ENCODE results near the gene PARVB. TPM values are rescaled to one million over a fixed set of nuclear protein-coding genes. Genes with fewer than 3 reads are reported as not detected.

PARVB gene
- polyA plus RNA-seq, 1 donor (not counting 4 experiments of a cell fraction or from before 2014, with no cell fraction given) = 10.5 TPM

DNA sequence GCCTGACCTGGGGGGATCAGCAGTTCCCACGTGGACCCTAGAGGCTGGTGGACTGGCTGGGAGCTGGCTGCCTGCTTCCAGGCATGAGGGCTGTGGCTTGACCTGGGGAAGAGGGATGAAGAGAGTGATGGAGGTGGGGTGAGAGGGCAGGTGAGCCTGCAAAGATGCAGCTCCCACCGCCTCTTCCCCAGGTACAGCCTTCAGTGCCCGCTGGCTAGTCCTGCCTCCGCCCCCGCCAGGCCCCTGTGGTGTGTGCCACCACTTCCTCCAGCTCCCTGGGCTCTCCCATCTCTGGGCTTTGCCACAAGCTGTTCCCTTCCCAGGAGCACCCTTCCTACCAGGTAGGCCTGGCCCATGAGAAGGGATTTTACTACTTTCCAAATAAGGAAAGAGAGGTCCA is 175.8 kb downstream of the PARVB start:
- no peaks in the 10 kb centered on the region for H3K36me3 ChIP-seq (ENCODE audit: control insufficient read depth in 2 of 2, extremely low read depth in 1 of 2, insufficient read depth in 2 of 2, low read length in 2 of 2)
- no peak overlapping the region for H3K9ac ChIP-seq (ENCODE audit: control insufficient read depth, extremely low read depth, insufficient read depth, low read length)
- no peak overlapping the region for H3K27ac ChIP-seq (ENCODE audit: control insufficient read depth, insufficient read depth, low read length)
- H3K4me2 ChIP-seq (ENCODE audit: control insufficient read depth, extremely low read depth, insufficient read depth, low read depth, low read length) = no peak overlapping the region
- H3K4me1 ChIP-seq (ENCODE audit: control insufficient read depth, extremely low read depth, insufficient read depth, low read length) = no peaks in the 10 kb centered on the region
- H3K27me3 ChIP-seq (ENCODE audit: control insufficient read depth, extremely low read depth, insufficient read depth, low read length) = peaks cover 27% of the 10 kb centered on the region
- TF ChIP-seq EZH2 (IDR thresholded peaks at IDR 0.05; ENCODE audit: low read length) = no peak
- TF ChIP-seq, protein P1, sequence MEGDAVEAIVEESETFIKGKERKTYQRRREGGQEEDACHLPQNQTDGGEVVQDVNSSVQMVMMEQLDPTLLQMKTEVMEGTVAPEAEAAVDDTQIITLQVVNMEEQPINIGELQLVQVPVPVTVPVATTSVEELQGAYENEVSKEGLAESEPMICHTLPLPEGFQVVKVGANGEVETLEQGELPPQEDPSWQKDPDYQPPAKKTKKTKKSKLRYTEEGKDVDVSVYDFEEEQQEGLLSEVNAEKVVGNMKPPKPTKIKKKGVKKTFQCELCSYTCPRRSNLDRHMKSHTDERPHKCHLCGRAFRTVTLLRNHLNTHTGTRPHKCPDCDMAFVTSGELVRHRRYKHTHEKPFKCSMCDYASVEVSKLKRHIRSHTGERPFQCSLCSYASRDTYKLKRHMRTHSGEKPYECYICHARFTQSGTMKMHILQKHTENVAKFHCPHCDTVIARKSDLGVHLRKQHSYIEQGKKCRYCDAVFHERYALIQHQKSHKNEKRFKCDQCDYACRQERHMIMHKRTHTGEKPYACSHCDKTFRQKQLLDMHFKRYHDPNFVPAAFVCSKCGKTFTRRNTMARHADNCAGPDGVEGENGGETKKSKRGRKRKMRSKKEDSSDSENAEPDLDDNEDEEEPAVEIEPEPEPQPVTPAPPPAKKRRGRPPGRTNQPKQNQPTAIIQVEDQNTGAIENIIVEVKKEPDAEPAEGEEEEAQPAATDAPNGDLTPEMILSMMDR (optimal IDR thresholded peaks at IDR 0.05 in 1 of 3, IDR thresholded peaks at IDR 0.05 in 1 of 3, conservative IDR thresholded peaks at IDR 0.05 in 1 of 3; ENCODE audit: extremely low read depth in 1 of 3, insufficient read depth in 2 of 3, low read length in 3 of 3) = no peak
- no peaks in the 10 kb centered on the region for H4K20me1 ChIP-seq (ENCODE audit: control insufficient read depth, extremely low read depth, insufficient read depth, low read length)
- no peaks in the 10 kb centered on the region for H3K79me2 ChIP-seq (ENCODE audit: control insufficient read depth, insufficient read depth, low read length)
- dilution Hi-C loops (cut with MboI; ENCODE audit: extremely low pct_ligation_motif_present, low sequenced_read_pairs) = no loop called here
- no peaks in the 10 kb centered on the region for H3K9me3 ChIP-seq (ENCODE audit: control insufficient read depth, low read depth, low read length)
- FAIRE-seq = no peak
- no peak overlapping the region for H2AFZ ChIP-seq (ENCODE audit: control insufficient read depth, low read length)
- no peak for DNase-seq (ENCODE audit: low read depth, low spot score)
- H3K4me3 ChIP-seq (ENCODE audit: control insufficient read depth in 2 of 3, extremely low read depth in 1 of 3, insufficient read depth in 2 of 3, low read depth in 1 of 3, low read length in 3 of 3) = no peak overlapping the region
- H3K9me1 ChIP-seq (ENCODE audit: control insufficient read depth, extremely low read depth, insufficient read depth, low read length) = no peaks in the 10 kb centered on the region

DNA sequence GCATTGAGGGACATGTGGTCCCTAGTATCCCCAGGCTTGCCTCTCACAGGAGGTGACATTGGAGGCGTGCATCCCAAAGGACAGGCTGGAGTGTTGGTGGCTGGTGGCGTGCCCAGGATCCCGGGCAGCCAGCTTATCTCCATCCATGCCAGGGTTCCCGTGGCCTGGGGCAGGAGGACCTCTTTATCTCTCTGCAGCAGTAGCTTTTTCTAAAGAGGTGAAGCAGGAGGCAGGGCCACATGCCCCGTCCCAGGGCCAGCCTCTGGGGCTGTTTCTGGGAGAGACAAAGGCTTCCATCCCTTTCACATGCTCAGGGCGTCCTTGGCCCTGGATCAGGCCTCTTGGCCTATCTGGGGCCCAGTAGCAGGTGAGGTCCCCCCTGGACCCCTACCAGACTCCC is 176.3 kb downstream of the PARVB start:
- Histone ChIP-seq H3K4me2 (ENCODE audit: control insufficient read depth, extremely low read depth, insufficient read depth, low read depth, low read length) (no peak overlapping the region), H3K9me1 (ENCODE audit: control insufficient read depth, extremely low read depth, insufficient read depth, low read length) (no peaks in the 10 kb centered on the region), H3K9me3 (ENCODE audit: control insufficient read depth, low read depth, low read length) (no peaks in the 10 kb centered on the region), H3K4me1 (ENCODE audit: control insufficient read depth, extremely low read depth, insufficient read depth, low read length) (no peaks in the 10 kb centered on the region), H3K4me3 (ENCODE audit: control insufficient read depth in 2 of 3, extremely low read depth in 1 of 3, insufficient read depth in 2 of 3, low read depth in 1 of 3, low read length in 3 of 3) (no peak overlapping the region), H3K27ac (ENCODE audit: control insufficient read depth, insufficient read depth, low read length) (no peak overlapping the region), H3K79me2 (ENCODE audit: control insufficient read depth, insufficient read depth, low read length) (no peaks in the 10 kb centered on the region), H3K9ac (ENCODE audit: control insufficient read depth, extremely low read depth, insufficient read depth, low read length) (no peak overlapping the region), H4K20me1 (ENCODE audit: control insufficient read depth, extremely low read depth, insufficient read depth, low read length) (no peaks in the 10 kb centered on the region), H3K36me3 (ENCODE audit: control insufficient read depth in 2 of 2, extremely low read depth in 1 of 2, insufficient read depth in 2 of 2, low read length in 2 of 2) (no peaks in the 10 kb centered on the region), H3K27me3 (ENCODE audit: control insufficient read depth, extremely low read depth, insufficient read depth, low read length) (peaks cover 21% of the 10 kb centered on the region), H2AFZ (ENCODE audit: control insufficient read depth, low read length) (no peak overlapping the region)
- FAIRE-seq = no peak
- dilution Hi-C loops (cut with MboI; ENCODE audit: extremely low pct_ligation_motif_present, low sequenced_read_pairs) = no loop called here
- TF ChIP-seq, protein P1 (optimal IDR thresholded peaks at IDR 0.05 in 1 of 3, IDR thresholded peaks at IDR 0.05 in 1 of 3, conservative IDR thresholded peaks at IDR 0.05 in 1 of 3; ENCODE audit: extremely low read depth in 1 of 3, insufficient read depth in 2 of 3, low read length in 3 of 3) = no peak
- TF ChIP-seq EZH2 (IDR thresholded peaks at IDR 0.05; ENCODE audit: low read length) = no peak
- no peak for DNase-seq (ENCODE audit: low read depth, low spot score)
